CD4-positive, alpha-beta memory T cell (primary cell): ENCODE data around the gene RECK. TPM values are rescaled to one million over a fixed set of nuclear protein-coding genes. Genes with fewer than 3 reads are reported as not detected.

Experiments used
- CTCF ChIA-PET: fragments of 350-600 bp; sonication (Branson Sonifier 250); formaldehyde crosslinking; loops from one replicate; lab custom pipeline; 2021; ENCODE audit warnings: inconsistent platforms; ENCODE audit not compliant: partially characterized antibody; lab: Charles Lee
- POLR2A ChIA-PET: fragments of 350-600 bp; sonication (Branson Sonifier 250); formaldehyde crosslinking; loops from one replicate; lab custom pipeline; 2021; ENCODE audit not compliant: partially characterized antibody; lab: Charles Lee
- DNase-seq, 5 donors: peaks; one replicate each; pipeline versions ENCODE4 v3.0.0 to v3.0.0-alpha.2; 2020 to 2022; ENCODE audit warnings: mixed read lengths in 1 of 5
- H3K27ac ChIP-seq: one replicate; pipeline ENCODE4 v1.7.0; 2013; ENCODE audit warnings: low read depth, low read length
- H3K27me3 ChIP-seq: 2 replicates; pipeline ENCODE4 v1.7.0; 2013; ENCODE audit warnings: mild to moderate bottlenecking, low read length, moderate library complexity; ENCODE audit not compliant: insufficient read depth
- H3K36me3 ChIP-seq: 2 replicates; pipeline ENCODE4 v1.7.0; 2013; ENCODE audit warnings: mild to moderate bottlenecking, low read length, moderate library complexity; ENCODE audit not compliant: insufficient read depth
- H3K4me1 ChIP-seq: 2 replicates; pipeline ENCODE4 v1.7.0; 2013; ENCODE audit warnings: mild to moderate bottlenecking, low read length, moderate library complexity; ENCODE audit not compliant: insufficient read depth
- H3K4me3 ChIP-seq, 2 donors: one replicate each; pipeline ENCODE4 v1.7.0; 2013; ENCODE audit warnings: low read length in 2 of 2, mild to moderate bottlenecking in 1 of 2
- H3K9me3 ChIP-seq, 2 donors: one replicate each; pipeline ENCODE4 v1.7.0; 2013; ENCODE audit warnings: low read length in 2 of 2, control low read depth in 1 of 2; ENCODE audit not compliant: control insufficient read depth in 1 of 2
- H3K27ac Mint-ChIP-seq, 7 donors: one replicate each; pipeline ENCODE4 v1.8.0; 2020 to 2021; ENCODE audit warnings: mixed read lengths in 7 of 7, mild to moderate bottlenecking in 6 of 7, inconsistent platforms in 3 of 7, moderate library complexity in 3 of 7
- H3K27me3 Mint-ChIP-seq, 2 donors: one replicate each; pipeline ENCODE4 v1.8.0; 2020 to 2021; ENCODE audit warnings: mixed read lengths in 2 of 2
- H3K36me3 Mint-ChIP-seq, 2 donors: one replicate each; pipeline ENCODE4 v1.8.0; 2020 to 2021; ENCODE audit warnings: mixed read lengths in 2 of 2, inconsistent platforms in 1 of 2, mild to moderate bottlenecking in 1 of 2
- H3K4me1 Mint-ChIP-seq, 4 donors: one replicate each; pipeline ENCODE4 v1.8.0; 2020 to 2021; ENCODE audit warnings: mixed read lengths in 4 of 4, mild to moderate bottlenecking in 1 of 4
- H3K4me3 Mint-ChIP-seq, 8 donors: one replicate each; pipeline ENCODE4 v1.8.0; 2020 to 2021; ENCODE audit warnings: mixed read lengths in 8 of 8, mild to moderate bottlenecking in 7 of 8, moderate library complexity in 6 of 8, inconsistent platforms in 3 of 8
- H3K9me3 Mint-ChIP-seq, 8 donors: one replicate each; pipeline ENCODE4 v1.8.0; 2020 to 2021; ENCODE audit warnings: mixed read lengths in 8 of 8, mild to moderate bottlenecking in 5 of 8, inconsistent platforms in 3 of 8, moderate library complexity in 1 of 8
- intact Hi-C: fragments of 100-400 bp; cut with micrococcal nuclease; formaldehyde crosslinking; loops from one replicate; pipeline ENCODE4 v1.15.1; 2023
- polyA plus RNA-seq, 2 donors: library from polyadenylated mRNA; unstranded; fragments of 300-500 nt; fragmentation: Illumina TruSeq; gene quantifications; one replicate each; pipeline ENCODE4 v1.2.3, GENCODE V29; 2021
- total RNA-seq, 2 experiments: library from RNA; stranded (reverse); gene quantifications; one replicate each; pipeline ENCODE4 v1.2.3, GENCODE V29; 2021

RECK gene
- total and polyA plus RNA-seq, 4 experiments from 2014 or later = 12.1 to 26.9 (median 14.4) TPM

GRCh38 chr9:36144309-36145232, 107.9 kb downstream of the RECK start:
- Mint-ChIP-seq H3K4me1 (peaks cover 72 to 100% (median 92%) of the 10 kb centered on the region in 4 donors), H3K4me3 (peak overlapping the region; percentile 88 to 97 (median 92)), H3K9me3 (peaks cover 0 to 13% (median 8%) of the 10 kb centered on the region in 8 donors), H3K36me3 (peaks cover 34 to 59% of the 10 kb centered on the region in 2 donors), H3K27me3 (no peaks in the 10 kb centered on the region), H3K27ac (peak overlapping the region; percentile 95 to 100 (median 98))
- peak overlapping the region; percentile 73 for H3K27ac ChIP-seq
- H3K9me3 ChIP-seq = peaks cover 0 to 7% of the 10 kb centered on the region in 2 donors
- H3K36me3 ChIP-seq = no peaks in the 10 kb centered on the region
- H3K4me3 ChIP-seq = peak overlapping the region; percentile 50 to 58
- H3K4me1 ChIP-seq = peaks cover 100% of the 10 kb centered on the region
- ChIA-PET POLR2A (interaction anchor here (0.7 to 9.3 kb wide), 14 partner anchors 4 to 342 kb away, joined by 3 to 159 read pairs (median 4); partner anchors contain the start of genes CLTA and GLIPR2), CTCF (interaction anchor here (0.8 to 9.9 kb wide), 5 partner anchors 8 to 46 kb away, joined by 3 to 100 read pairs (median 9); partner anchors contain the start of gene CLTA)
- intact Hi-C loops = loop anchor here (1.0 kb wide), 1 partner anchor 8 kb away; the partner anchor contains the start of gene GLIPR2
- peak; percentile 34 to 56 (median 41) for DNase-seq
- H3K27me3 ChIP-seq = no peaks in the 10 kb centered on the region

GRCh38 chr9:36145970-36146369, 109.3 kb downstream of the RECK start:
- POLR2A ChIA-PET = interaction anchor here (9.2 kb wide), 1 partner anchor 6 kb away, joined by 159 read pairs; the partner anchor contains the start of gene GLIPR2
- CTCF ChIA-PET = no interaction called here
- H3K36me3 ChIP-seq = no peaks in the 10 kb centered on the region
- DNase-seq = no peak
- peaks cover 0 to 7% of the 10 kb centered on the region in 2 donors for H3K9me3 ChIP-seq
- peaks cover 100% of the 10 kb centered on the region for H3K4me1 ChIP-seq
- peak overlapping the region; percentile 84 to 100 (median 98) for H3K27ac Mint-ChIP-seq
- H3K27ac ChIP-seq = peak overlapping the region; percentile 73
- no peaks in the 10 kb centered on the region for H3K27me3 ChIP-seq
- peaks cover 40 to 60% of the 10 kb centered on the region in 2 donors for H3K36me3 Mint-ChIP-seq
- peaks cover 0 to 13% (median 8%) of the 10 kb centered on the region in 8 donors for H3K9me3 Mint-ChIP-seq
- no peak overlapping the region for H3K4me3 ChIP-seq
- intact Hi-C loops = no loop called here
- H3K27me3 Mint-ChIP-seq = no peaks in the 10 kb centered on the region
- H3K4me1 Mint-ChIP-seq = peaks cover 68 to 100% (median 89%) of the 10 kb centered on the region in 4 donors
- peak overlapping the region in 6 of 8 donors; percentile 28 to 97 (median 94) for H3K4me3 Mint-ChIP-seq

GRCh38 chr9:36146651-36147050, 109.9 kb downstream of the RECK start:
- no peaks in the 10 kb centered on the region for H3K27me3 ChIP-seq
- Mint-ChIP-seq H3K9me3 (peaks cover 0 to 13% (median 8%) of the 10 kb centered on the region in 8 donors), H3K36me3 (peaks cover 42 to 63% of the 10 kb centered on the region in 2 donors), H3K27ac (peak overlapping the region in 6 of 7 donors; percentile 94 to 100 (median 97)), H3K4me3 (peak overlapping the region in 6 of 8 donors; percentile 14 to 97 (median 40)), H3K27me3 (no peaks in the 10 kb centered on the region), H3K4me1 (peaks cover 72 to 100% (median 89%) of the 10 kb centered on the region in 4 donors)
- ChIA-PET CTCF (interaction anchor here (1.0 kb wide), 1 partner anchor 18 kb away, joined by 3 read pairs; no protein-coding TSS in a partner anchor), POLR2A (interaction anchor here (9.2 kb wide), 1 partner anchor 7 kb away, joined by 159 read pairs; the partner anchor contains the start of gene GLIPR2)
- no peak overlapping the region for H3K4me3 ChIP-seq
- no peaks in the 10 kb centered on the region for H3K36me3 ChIP-seq
- intact Hi-C loops = no loop called here
- peaks cover 100% of the 10 kb centered on the region for H3K4me1 ChIP-seq
- H3K9me3 ChIP-seq = peaks cover 0 to 7% of the 10 kb centered on the region in 2 donors
- H3K27ac ChIP-seq = peak overlapping the region; percentile 73
- DNase-seq = no peak

DNA sequence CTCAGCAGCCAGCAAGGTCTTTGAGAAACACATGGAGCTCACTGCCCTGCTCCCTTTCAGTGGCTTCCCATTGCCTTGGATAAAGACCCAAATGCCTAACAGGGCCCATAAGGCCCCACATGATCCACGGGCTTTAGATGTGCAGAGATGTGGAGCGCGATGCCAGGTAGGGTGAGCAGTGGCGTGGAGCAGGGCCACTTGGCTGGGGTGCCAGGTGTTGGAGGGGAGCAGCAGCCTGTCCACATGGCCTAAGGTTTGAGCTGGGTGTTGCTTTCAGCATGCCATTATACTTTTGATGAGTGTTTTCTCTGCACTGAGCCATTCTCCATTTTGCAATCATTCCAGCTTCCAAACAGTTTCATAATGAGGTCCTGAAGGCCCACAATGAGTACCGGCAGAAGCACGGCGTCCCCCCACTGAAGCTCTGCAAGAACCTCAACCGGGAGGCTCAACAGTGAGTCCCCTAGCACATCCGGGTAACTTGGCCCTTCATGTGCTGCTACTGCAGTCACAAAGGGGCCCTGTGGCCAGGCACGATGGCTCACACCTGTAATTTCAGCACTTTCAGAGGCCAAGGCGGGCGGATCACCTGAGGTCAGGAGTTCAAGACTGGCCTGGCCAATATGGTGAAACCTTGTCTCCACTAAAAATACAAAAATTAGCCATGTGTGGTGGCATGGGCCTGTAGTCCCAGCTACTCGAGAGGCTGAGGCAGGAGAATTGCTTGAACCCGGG, 110.9 kb downstream of the RECK start:
- POLR2A ChIA-PET = interaction anchor here (0.9 to 9.2 kb wide), 4 partner anchors 8 to 43 kb away, joined by 3 to 159 read pairs (median 9); partner anchors contain the start of genes CLTA and GLIPR2
- intact Hi-C loops = no loop called here
- H3K9me3 ChIP-seq = peaks cover 0 to 7% of the 10 kb centered on the region in 2 donors

DNA sequence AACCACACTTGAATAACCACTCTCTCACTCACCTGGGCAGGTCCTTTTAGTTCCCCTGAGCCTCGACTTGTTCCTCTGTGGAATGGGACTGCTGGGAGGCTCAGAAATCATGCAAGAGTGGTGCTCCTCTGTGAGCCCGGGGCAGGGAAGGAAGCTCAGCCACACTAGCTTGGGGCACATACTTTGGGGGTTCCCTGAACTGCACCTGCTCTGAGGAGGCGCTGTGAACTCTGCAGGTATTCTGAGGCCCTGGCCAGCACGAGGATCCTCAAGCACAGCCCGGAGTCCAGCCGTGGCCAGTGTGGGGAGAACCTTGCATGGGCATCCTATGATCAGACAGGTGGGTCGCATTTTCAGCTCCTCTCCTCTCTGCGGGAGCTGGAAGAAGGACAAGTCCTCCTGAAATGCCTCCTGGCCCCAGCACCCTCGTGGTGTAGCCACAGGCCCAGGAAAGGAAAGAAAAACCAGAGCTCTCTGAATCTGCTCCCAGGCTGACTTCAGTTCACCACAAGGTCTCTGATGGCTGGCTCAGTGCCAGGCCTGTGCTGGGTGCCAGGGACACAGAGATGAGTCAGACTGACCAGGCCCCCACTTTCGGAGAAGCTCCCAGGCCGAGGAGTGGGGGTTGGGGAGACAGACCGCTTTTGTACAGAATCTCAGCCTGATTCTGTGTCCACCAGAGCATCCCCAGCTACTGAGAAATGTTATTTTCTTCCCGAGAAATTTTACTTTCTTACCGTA, 111.8 kb downstream of the RECK start:
- H3K27me3 Mint-ChIP-seq = no peaks in the 10 kb centered on the region
- Histone ChIP-seq H3K27ac (peak overlapping the region; percentile 73), H3K9me3 (peaks cover 0 to 7% of the 10 kb centered on the region in 2 donors), H3K4me3 (no peak overlapping the region), H3K36me3 (no peaks in the 10 kb centered on the region), H3K27me3 (no peaks in the 10 kb centered on the region), H3K4me1 (peaks cover 100% of the 10 kb centered on the region)
- DNase-seq = peak; percentile 56 to 88 (median 61)
- H3K4me3 Mint-ChIP-seq = peak overlapping the region in 7 of 8 donors; percentile 17 to 77 (median 42)
- H3K9me3 Mint-ChIP-seq = peaks cover 0 to 13% (median 8%) of the 10 kb centered on the region in 8 donors
- POLR2A ChIA-PET = interaction anchor here (0.8 to 9.2 kb wide), 5 partner anchors 9 to 42 kb away, joined by 3 to 159 read pairs (median 4); partner anchors contain the start of genes CLTA and GLIPR2
- CTCF ChIA-PET = interaction anchor here (0.9 to 5.8 kb wide), 10 partner anchors 9 to 46 kb away, joined by 3 to 49 read pairs (median 4); partner anchors contain the start of gene GLIPR2
- peaks cover 45 to 65% of the 10 kb centered on the region in 2 donors for H3K36me3 Mint-ChIP-seq
- peaks cover 68 to 99% (median 83%) of the 10 kb centered on the region in 4 donors for H3K4me1 Mint-ChIP-seq
- intact Hi-C loops = no loop called here
- peak overlapping the region; percentile 61 to 95 (median 92) for H3K27ac Mint-ChIP-seq

More for the DNA sequence above, 110.9 kb downstream of the RECK start:
- peaks cover 100% of the 10 kb centered on the region for H3K4me1 ChIP-seq
- H3K4me3 ChIP-seq = no peak overlapping the region
- Mint-ChIP-seq H3K36me3 (peaks cover 46 to 68% of the 10 kb centered on the region in 2 donors), H3K4me3 (peak overlapping the region in 6 of 8 donors; percentile 27 to 77 (median 42)), H3K9me3 (peaks cover 0 to 13% (median 8%) of the 10 kb centered on the region in 8 donors), H3K27ac (peak overlapping the region; percentile 61 to 95 (median 92)), H3K27me3 (no peaks in the 10 kb centered on the region), H3K4me1 (peaks cover 70 to 99% (median 87%) of the 10 kb centered on the region in 4 donors)
- H3K27me3 ChIP-seq = no peaks in the 10 kb centered on the region
- CTCF ChIA-PET = interaction anchor here (0.9 to 5.8 kb wide), 6 partner anchors 11 to 46 kb away, joined by 3 to 49 read pairs (median 4); partner anchors contain the start of gene GLIPR2
- H3K27ac ChIP-seq = peak overlapping the region; percentile 73
- DNase-seq = no peak
- H3K36me3 ChIP-seq = no peaks in the 10 kb centered on the region
